HG03439 (cell line): ENCODE data around the gene ATOH1.

Experiments
- ATAC-seq: cut with Tn5 transposase; IDR thresholded peaks from one replicate; pipeline ENCODE4 v1.9.1; 2021; ENCODE audit warnings: mild to moderate bottlenecking, moderate library complexity; ENCODE audit not compliant: unreplicated experiment

The ATOH1 gene

GRCh38 chr4:93834249-93835066, 5.9 kb downstream of the ATOH1 start:
- ATAC-seq, result no peak

DNA sequence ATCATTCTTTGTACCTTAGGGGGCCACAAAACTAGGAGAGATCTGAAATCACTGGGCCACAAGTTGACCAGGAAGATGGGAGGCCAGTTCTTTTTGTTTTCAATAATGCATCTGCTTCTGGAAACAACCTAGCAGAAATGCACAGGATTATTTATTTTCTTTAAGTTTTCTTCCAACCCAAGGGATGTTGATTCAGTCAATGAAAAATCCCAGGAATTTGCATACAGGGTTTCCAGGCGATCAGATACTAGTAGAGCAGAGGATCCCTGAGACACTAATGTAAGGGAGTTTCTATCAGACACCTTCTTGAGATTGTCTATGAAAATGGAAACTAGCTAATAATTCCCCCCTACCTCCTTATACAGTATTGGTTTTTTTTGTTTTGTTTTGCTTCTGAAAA, 7.4 kb downstream of the ATOH1 start:
- ATAC-seq, result no peak

- no peak for ATAC-seq
Measured at GRCh38 chr4:93839704-93840103, 11.2 kb downstream of the ATOH1 start.

DNA sequence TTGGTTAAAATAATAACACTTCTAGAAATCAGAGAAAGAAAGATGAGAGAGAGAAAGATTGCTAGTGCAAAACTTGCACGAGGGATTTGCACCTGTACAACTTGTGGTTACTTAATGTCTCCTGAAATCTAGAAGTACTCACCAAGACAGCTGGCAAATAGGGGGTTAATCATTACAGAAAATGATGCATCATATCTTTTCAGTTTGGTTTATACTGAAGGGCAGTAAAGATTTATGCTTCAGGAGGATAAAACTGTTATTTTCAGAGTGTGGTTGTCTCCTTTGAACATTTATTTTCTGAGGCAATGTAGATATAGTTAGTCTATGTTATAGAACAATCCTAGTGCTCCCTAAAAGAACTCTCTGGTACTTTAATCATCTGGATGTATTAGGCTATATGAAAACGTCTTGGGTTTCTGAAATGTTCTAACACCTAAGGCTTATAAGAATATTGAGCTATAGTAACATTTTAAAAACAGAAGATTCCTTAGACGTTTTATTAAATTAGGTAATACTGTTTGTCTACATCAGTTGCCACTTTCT, 13.3 kb downstream of the ATOH1 start:
- ATAC-seq, result no peak

GRCh38 chr4:93842601-93843252, 14.2 kb downstream of the ATOH1 start:
- ATAC-seq, result no peak

- ATAC-seq, result no peak
Measured at GRCh38 chr4:93843772-93844171, 15.2 kb downstream of the ATOH1 start.

DNA sequence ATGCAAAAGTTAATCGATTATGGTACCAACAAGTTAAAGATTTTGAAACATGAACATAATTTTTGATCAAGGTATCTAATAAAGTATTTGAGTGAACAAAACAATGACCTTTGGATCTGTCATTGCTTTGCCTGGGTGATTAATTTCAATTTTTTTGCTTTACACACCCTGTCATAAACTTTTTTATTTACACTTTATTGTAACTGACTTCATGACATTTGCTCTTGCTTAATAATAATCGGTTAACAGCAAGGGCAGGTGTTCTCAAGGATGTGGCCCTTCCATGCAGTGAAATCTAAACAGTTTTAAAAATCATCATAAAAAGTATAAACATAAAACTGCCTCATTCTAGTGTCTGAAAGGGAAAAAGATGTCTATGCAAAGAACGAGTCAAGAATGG, 24.1 kb downstream of the ATOH1 start:
- no peak for ATAC-seq

DNA sequence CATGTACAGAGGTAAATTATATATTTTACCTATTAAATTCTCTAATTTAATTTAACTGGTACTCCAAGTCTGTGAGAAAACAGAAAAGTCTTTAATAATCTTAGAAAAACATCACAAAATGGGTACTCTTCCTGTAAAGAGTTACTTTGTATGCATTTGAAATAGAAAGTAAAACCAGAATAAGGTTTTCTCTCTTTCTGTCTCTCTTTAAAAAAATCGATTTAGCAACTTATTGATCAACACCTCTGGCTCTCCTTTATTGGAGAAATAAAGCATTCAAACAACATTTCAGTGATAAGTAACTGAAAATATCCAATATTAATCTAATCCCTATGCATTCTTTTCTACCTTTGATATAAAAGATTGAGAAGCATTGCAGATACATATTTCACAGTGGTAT, 27.4 kb downstream of the ATOH1 start:
- ATAC-seq, result no peak

- ATAC-seq, result no peak
Measured at GRCh38 chr4:93865650-93866049, 37.1 kb downstream of the ATOH1 start.

GRCh38 chr4:93867416-93868001, 39.0 kb downstream of the ATOH1 start:
- no peak for ATAC-seq

GRCh38 chr4:93870876-93871458, 42.4 kb downstream of the ATOH1 start:
- no peak for ATAC-seq

DNA sequence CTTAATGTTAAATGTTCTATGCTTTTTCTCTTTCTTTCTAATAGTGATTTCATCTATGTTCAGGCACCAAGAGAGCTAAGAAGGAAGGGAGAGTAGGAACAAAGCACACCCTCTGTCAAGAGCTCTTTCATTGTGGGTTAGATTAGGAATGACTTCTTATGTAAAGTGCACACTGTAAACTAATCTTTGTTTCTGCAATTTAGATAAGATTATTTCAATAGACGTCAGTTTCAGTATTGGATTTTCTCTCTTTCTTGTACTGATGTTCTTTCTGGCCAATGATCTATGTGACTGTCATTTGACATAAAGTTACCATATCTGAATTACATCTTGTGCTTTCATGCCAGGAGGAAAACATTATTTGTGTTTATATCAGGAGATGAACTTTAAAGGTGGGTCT, 48.2 kb downstream of the ATOH1 start:
- ATAC-seq, result no peak

DNA sequence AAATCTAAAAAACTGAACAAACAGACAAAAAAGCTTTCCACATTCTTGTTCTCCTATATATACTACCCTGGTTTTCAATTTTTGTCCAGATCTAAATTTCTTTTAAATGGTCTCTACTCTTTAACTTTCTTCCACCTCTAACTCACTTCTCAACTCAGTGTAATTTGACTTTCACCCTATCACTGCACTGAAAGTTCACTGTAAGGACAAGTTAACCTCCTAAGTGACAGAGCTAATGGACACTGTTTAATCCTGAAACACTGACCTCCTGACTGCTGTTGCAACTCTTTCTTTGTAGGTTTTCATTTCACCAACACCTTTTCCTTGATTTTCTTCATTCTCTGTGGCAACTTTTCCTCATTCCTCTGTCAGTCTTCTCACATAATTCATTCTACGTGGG, 50.0 kb downstream of the ATOH1 start:
- no peak for ATAC-seq

DNA sequence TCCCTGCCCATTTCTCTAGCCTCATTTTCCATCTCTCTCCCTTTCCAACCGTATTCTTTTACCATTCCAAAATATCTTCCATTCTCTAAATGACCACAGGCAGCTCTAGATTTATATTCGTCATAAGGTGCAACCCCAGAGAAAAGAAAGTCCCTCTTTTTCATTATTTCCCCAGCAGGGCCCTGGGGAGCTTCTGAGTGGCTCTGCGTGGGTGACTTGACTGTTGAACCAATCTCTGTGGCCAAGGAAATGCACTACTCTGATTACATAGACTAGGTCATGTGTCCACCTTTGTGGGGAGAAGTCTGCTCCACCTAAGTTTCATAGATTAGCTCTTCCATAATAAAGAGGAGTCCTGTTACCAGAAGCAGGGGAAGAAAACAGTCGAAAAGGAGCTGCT, 51.4 kb downstream of the ATOH1 start:
- peak; percentile 85 for ATAC-seq
